Epithelial cell of proximal tubule (primary cell): Measurements from ENCODE around the gene LMO1. TPM values are rescaled to one million over a fixed set of nuclear protein-coding genes. Genes with fewer than 3 reads are reported as not detected.

ENCODE experiments used
- DNase-seq: peaks from one replicate; pipeline ENCODE4 v3.0.0-alpha.2; 2011; ENCODE audit warnings: low read depth
- H3K4me3 ChIP-seq: 2 replicates; pipeline ENCODE4 v1.5.1; 2011; ENCODE audit warnings: low read depth, mild to moderate bottlenecking, low read length
- CTCF ChIP-seq: conservative IDR thresholded peaks from 2 replicates; pipeline ENCODE4 v1.5.1; 2012; ENCODE audit warnings: low read depth, mild to moderate bottlenecking, low read length
- total RNA-seq: library from RNA; depleted of rRNA; stranded (reverse); fragments of >200 nt; gene quantifications from 2 replicates; pipeline ENCODE4 v1.2.3, GENCODE V29; 2015

LMO1 gene
- total RNA-seq, 1 donor from 2014 or later: not detected

- no peak for DNase-seq
- H3K4me3 ChIP-seq: no peak overlapping the region
- TF ChIP-seq CTCF: no peak
Measured at GRCh38 chr11:8283100-8283464, 19.4 kb upstream of the LMO1 start.

GRCh38 chr11:8282631-8283030 lies 19.0 kb upstream of the LMO1 start:
- no peak overlapping the region for H3K4me3 ChIP-seq
- no peak for DNase-seq
- no peak for TF ChIP-seq CTCF

- DNase-seq: no peak
- TF ChIP-seq CTCF: no peak
- no peak overlapping the region for H3K4me3 ChIP-seq
Measured at GRCh38 chr11:8281266-8281665, 17.6 kb upstream of the LMO1 start.

GRCh38 chr11:8277691-8278090 lies 14.0 kb upstream of the LMO1 start:
- TF ChIP-seq CTCF: no peak
- DNase-seq: no peak
- no peak overlapping the region for H3K4me3 ChIP-seq

- H3K4me3 ChIP-seq: no peak overlapping the region
- no peak for DNase-seq
- no peak for TF ChIP-seq CTCF
Measured at GRCh38 chr11:8276528-8276927, 12.8 kb upstream of the LMO1 start.

GRCh38 chr11:8273287-8273686 lies 9.6 kb upstream of the LMO1 start:
- no peak for DNase-seq
- TF ChIP-seq CTCF: no peak
- no peak overlapping the region for H3K4me3 ChIP-seq

- DNase-seq: no peak
- no peak for TF ChIP-seq CTCF
- no peak overlapping the region for H3K4me3 ChIP-seq
Measured at GRCh38 chr11:8271106-8271886, 7.6 kb upstream of the LMO1 start.
